ENCODE data around the gene RARG. TPM values are rescaled to one million over a fixed set of nuclear protein-coding genes. Genes with fewer than 3 reads are reported as not detected.

The RARG gene
- total RNA-seq, 2 donors from 2014 or later = 15.5 to 23.5 TPM

- H3K36me3 Mint-ChIP-seq = peaks cover 8 to 20% of the 10 kb centered on the region in 2 donors
- DNase-seq (ENCODE audit: low spot score in 2 of 2) (no peak), ATAC-seq (no peak)
- peak overlapping the region; percentile 94 to 99 for H3K27ac Mint-ChIP-seq
- no peaks in the 10 kb centered on the region for H3K9me3 Mint-ChIP-seq
Observed at GRCh38 chr12:53253298-53253697, 21.3 kb upstream of the RARG start.

DNA sequence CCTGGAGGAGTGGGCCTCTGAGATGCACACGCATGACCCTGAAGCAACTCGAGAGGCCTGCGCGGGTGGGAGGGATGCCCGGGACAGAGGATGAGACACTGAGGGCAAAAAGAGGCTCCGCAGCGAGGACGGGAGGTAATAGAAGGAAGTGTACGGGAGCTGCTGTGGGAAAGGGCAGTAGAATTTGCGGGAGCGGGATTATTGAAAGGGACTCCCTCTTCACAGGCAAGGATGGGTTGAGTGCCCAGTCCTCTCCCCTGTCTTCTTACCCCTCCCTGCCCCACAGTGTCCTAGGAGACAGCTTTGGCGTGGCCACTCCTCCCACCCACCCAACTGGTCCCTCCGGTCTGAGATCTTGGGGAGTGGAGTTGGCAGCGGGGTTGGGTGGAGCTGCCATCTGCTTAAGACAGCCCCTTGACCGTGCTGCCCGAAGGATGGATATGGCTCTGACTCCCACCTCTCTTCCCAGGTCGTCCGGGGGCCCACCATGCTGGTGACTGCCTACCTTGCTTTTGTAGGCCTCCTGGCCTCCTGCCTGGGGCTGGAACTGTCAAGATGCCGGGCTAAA, 20.4 kb upstream of the RARG start:
- Mint-ChIP-seq H3K36me3 (peaks cover 8 to 20% of the 10 kb centered on the region in 2 donors), H3K9me3 (no peaks in the 10 kb centered on the region), H3K27ac (peak overlapping the region; percentile 94 to 99)
- no peak for DNase-seq (ENCODE audit: low spot score in 2 of 2)
- peak; percentile 14 to 21 for ATAC-seq

DNA sequence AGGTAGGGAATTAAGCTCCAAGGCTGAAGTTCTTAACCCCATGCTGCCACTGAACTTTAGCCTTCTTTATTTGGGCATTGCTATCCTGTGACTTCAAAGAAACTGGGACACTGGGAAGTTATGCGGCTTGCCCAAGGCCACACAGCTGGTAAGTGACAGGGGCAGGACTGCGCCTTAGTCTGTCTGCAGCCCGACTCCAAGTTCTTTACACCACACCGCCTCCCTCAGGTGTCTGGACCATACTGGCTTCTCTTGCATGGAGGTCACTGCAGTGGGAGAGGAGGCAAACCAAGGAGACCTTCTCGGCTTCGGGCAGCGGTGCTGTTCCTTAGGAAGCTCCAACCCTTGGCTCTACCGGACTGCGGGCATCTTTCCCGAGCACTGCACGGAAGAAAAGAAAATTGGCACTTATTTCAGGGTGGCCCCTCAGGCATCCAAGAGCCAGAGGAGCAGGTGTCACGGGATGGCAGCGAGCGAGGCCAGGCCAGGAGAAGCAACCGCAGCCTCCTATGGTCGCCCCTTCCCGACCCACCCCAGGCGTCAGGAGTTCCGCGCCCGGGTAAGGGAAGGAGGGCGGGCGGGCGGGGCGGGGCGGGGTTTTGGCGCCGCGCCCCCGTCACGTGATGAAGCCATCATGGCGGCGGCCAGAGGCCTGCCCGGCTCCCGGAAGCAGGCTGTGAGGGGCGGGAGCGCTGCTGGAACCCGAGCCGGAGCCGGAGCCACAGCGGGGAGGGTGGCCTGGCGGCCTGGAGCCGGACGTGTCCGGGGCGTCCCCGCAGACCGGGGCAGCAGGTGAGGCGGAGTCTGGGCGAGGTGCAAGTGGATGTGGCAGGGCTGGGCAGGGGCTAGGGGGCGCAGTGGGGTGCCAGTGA, 19.7 kb upstream of the RARG start:
- ATAC-seq = peak; percentile 78 to 93
- peak; percentile 73 to 89 for DNase-seq (ENCODE audit: low spot score in 2 of 2)
- Mint-ChIP-seq H3K9me3 (no peaks in the 10 kb centered on the region), H3K27ac (peak overlapping the region; percentile 94 to 99), H3K36me3 (peaks cover 8 to 20% of the 10 kb centered on the region in 2 donors)

DNA sequence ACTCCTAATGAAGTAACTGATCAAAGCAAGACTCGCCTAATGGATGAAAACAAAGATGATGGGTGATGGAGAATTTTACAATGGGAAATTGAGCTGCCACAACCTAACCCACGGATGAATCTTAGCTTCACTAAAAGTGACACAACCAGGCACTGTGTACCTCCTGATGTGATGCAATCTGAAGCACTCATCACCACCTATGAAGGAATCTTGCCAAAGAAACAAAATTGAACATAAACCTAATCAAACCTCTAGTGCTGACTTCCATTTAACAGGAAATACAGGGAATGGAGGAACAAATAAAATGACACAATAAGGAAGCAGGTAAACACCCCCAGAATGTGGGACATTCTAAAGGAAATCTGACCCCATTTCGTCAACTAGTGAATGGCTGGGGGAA, 13.3 kb upstream of the RARG start:
- no peak for DNase-seq (ENCODE audit: low spot score in 2 of 2)
- Mint-ChIP-seq H3K9me3 (no peaks in the 10 kb centered on the region), H3K36me3 (no peaks in the 10 kb centered on the region), H3K27ac (no peak overlapping the region)
- no peak for ATAC-seq

DNA sequence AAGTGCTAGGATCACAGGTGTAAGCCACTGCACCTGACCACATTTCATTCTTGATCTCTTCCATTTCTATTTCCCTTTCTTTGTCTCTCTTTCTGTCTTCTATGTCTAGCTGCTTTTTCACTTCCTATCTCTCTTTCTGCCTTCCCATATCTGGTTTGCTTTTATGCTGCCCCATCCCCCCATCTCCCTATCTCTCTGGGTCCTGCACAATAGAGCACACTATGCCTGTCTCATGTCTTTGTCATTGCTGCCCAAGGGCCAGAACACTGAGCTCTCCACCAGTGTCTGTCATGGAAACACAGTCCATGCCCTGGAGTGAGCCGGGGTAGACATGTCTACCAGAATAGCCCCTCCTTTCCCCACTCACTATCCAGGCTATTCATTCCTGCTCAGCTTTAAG, 12.3 kb upstream of the RARG start:
- no peak for DNase-seq (ENCODE audit: low spot score in 2 of 2)
- Mint-ChIP-seq H3K36me3 (no peaks in the 10 kb centered on the region), H3K9me3 (no peaks in the 10 kb centered on the region), H3K27ac (no peak overlapping the region)
- no peak for ATAC-seq

- Mint-ChIP-seq H3K36me3 (no peaks in the 10 kb centered on the region), H3K27ac (no peak overlapping the region), H3K9me3 (no peaks in the 10 kb centered on the region)
- no peak for DNase-seq (ENCODE audit: low spot score in 2 of 2)
- no peak for ATAC-seq
Observed at GRCh38 chr12:53241623-53242412, 9.8 kb upstream of the RARG start.

- DNase-seq (ENCODE audit: low spot score in 2 of 2) = no peak
- Mint-ChIP-seq H3K9me3 (no peaks in the 10 kb centered on the region), H3K36me3 (no peaks in the 10 kb centered on the region), H3K27ac (no peak overlapping the region)
- ATAC-seq = no peak
Observed at GRCh38 chr12:53239643-53240258, 7.7 kb upstream of the RARG start.

- Mint-ChIP-seq H3K36me3 (no peaks in the 10 kb centered on the region), H3K9me3 (no peaks in the 10 kb centered on the region), H3K27ac (peak overlapping the region; percentile 53 to 77)
- ATAC-seq (peak in 1 of 2 donors; percentile 11), DNase-seq (ENCODE audit: low spot score in 2 of 2) (no peak)
Observed at GRCh38 chr12:53236443-53237111, 4.6 kb upstream of the RARG start.

- ATAC-seq (no peak), DNase-seq (ENCODE audit: low spot score in 2 of 2) (no peak)
- H3K27ac Mint-ChIP-seq = peak overlapping the region; percentile 53 to 77
Observed at GRCh38 chr12:53235742-53236442, 3.9 kb upstream of the RARG start.

GRCh38 chr12:53235164-53235563, 3.2 kb upstream of the RARG start:
- no peaks in the 10 kb centered on the region for H3K9me3 Mint-ChIP-seq
- DNase-seq (ENCODE audit: low spot score in 2 of 2) (no peak), ATAC-seq (no peak)
- H3K27ac Mint-ChIP-seq = peak overlapping the region in 1 of 2 donors; percentile 77
- no peaks in the 10 kb centered on the region for H3K36me3 Mint-ChIP-seq

More at GRCh38 chr12:53235742-53236442, 3.9 kb upstream of the RARG start:
- Mint-ChIP-seq H3K36me3 (no peaks in the 10 kb centered on the region), H3K9me3 (no peaks in the 10 kb centered on the region)

- Mint-ChIP-seq H3K27ac (no peak overlapping the region), H3K9me3 (no peaks in the 10 kb centered on the region), H3K36me3 (no peaks in the 10 kb centered on the region)
- no peak for DNase-seq (ENCODE audit: low spot score in 2 of 2)
- no peak for ATAC-seq
Observed at GRCh38 chr12:53234271-53234914, 2.4 kb upstream of the RARG start.

DNA sequence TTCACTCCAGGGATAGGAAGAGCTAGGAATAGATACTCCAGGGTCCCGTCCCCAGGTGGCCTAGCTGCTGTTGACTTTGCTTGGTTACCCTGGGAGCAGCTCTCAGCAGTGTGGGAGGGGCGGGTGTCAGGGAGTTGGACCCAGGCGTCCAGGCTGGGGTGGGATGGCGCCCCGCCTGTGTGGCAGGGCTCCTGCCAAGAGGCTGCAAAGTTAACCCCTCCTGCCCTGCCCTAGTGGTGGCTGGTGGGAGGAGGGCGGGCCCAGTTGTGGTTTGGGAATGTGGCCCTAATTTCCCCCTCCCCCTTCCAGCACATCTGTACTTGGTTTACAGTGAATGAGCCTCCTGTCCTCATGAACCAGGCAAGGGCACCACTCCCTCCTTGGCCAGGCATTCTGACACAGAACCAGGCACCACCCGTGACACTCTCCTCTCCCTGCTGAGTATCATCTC, 1.7 kb upstream of the RARG start:
- DNase-seq (ENCODE audit: low spot score in 2 of 2) (no peak), ATAC-seq (no peak)
- Mint-ChIP-seq H3K9me3 (no peaks in the 10 kb centered on the region), H3K36me3 (no peaks in the 10 kb centered on the region), H3K27ac (peak overlapping the region in 1 of 2 donors; percentile 67)

DNA sequence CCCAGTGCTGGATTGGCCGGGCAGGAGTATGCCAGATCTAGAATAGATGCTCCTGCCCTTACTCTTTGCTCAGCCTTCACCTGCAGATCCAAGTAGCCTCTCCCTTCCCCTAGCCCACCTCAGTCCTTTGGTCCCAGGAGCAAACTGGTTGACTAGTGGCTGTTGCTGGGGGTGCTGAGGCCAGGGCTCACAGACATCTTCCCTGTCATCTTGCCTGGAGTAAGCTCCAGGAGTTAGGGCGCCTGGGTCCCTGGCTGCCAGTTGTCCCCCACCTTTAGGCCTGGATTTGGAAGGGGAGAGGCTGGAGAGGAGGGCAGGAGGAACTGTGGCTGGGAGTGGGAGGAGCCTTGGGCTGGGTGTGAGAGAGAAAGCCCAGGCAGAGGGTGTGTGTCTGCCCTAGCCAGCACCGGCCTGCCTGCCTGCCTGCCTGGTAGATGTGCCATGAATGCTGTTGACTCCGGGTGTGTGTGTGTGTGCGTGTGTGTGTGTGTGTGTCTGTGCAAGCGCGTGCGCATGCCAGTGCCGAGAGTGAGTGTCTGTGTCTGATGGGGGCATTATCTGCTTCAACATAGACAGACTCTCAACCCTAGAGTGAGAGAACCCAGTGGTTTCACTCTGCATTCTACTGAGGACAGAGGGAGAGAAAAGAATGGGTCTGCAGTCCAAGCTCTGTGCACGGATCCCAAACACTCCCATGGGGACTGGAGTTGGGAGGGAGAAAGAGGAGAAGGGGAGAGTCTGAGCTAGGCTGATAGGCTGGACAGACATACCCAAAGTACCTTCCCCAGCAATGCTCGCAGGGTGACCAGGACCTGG, 845 bp upstream of the RARG start:
- peak; percentile 33 to 46 for ATAC-seq
- H3K9me3 Mint-ChIP-seq = no peaks in the 10 kb centered on the region
- no peak for DNase-seq (ENCODE audit: low spot score in 2 of 2)
- H3K27ac Mint-ChIP-seq = peak overlapping the region; percentile 63 to 67
- H3K36me3 Mint-ChIP-seq = no peaks in the 10 kb centered on the region

- no peak for DNase-seq (ENCODE audit: low spot score in 2 of 2)
- Mint-ChIP-seq H3K36me3 (no peaks in the 10 kb centered on the region), H3K27ac (peak overlapping the region in 1 of 2 donors; percentile 63), H3K9me3 (no peaks in the 10 kb centered on the region)
- no peak for ATAC-seq
Observed at GRCh38 chr12:53231671-53231920, 413 bp downstream of the RARG start.

Measured in activated naive CD4-positive, alpha-beta T cell treated with anti-CD3 and anti-CD28 coated beads, Interleukin-2, amount 50 U/mL, for 72 hours (primary cell).